ENCODE measurements around the gene ZBTB24. TPM values are rescaled to one million over a fixed set of nuclear protein-coding genes. Genes with fewer than 3 reads are reported as not detected.
A peak's percentile ranks its signal among the peaks of the same experiment; 100 is the strongest.
"Not testable (repeated sequence)": the region's sequence is repeated elsewhere in the genome, so short reads cannot be mapped to it uniquely, and the experiment has no call there.

The ZBTB24 gene
- total and polyA plus RNA-seq, 3 donors from 2014 or later = 8.1 to 13.3 (median 12.4) TPM

DNA sequence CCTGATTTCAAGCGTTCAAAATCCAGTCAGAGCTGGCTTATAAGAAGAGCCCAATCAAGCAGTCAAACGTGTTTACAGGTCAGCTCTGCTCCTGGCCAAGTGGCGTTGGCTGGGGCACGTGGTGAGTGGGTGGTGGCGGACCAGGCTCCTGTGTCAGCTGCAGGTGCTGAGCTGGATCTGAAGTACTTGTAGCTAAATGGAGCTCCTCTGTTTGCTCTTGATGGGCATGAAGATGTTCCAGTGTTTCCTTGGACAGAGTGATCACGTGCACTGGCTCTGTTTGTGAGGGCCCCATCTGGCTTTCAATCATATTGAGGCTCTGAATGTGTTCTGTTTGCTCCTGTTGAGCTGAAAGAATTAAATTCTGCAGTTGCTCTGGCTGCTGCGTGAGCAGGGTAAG is 17.2 kb downstream of the ZBTB24 start:
- intact Hi-C loops (cut with DNase I; ENCODE audit: low total_unique reads) = no loop called here
- Histone ChIP-seq H3K27ac (no peak overlapping the region), H3K4me1 (no peaks in the 10 kb centered on the region), H3K27me3 (no peaks in the 10 kb centered on the region), H3K9me3 (no peaks in the 10 kb centered on the region), H3K36me3 (ENCODE audit: low read depth, missing control alignments) (no peaks in the 10 kb centered on the region), H3K4me3 (no peak overlapping the region)
- WGBS, 2 donors = 81 to 92% methylated on average over 4 to 7 of the region's 7 CpGs
- DNase-seq = no peak
- TF ChIP-seq, protein P1, sequence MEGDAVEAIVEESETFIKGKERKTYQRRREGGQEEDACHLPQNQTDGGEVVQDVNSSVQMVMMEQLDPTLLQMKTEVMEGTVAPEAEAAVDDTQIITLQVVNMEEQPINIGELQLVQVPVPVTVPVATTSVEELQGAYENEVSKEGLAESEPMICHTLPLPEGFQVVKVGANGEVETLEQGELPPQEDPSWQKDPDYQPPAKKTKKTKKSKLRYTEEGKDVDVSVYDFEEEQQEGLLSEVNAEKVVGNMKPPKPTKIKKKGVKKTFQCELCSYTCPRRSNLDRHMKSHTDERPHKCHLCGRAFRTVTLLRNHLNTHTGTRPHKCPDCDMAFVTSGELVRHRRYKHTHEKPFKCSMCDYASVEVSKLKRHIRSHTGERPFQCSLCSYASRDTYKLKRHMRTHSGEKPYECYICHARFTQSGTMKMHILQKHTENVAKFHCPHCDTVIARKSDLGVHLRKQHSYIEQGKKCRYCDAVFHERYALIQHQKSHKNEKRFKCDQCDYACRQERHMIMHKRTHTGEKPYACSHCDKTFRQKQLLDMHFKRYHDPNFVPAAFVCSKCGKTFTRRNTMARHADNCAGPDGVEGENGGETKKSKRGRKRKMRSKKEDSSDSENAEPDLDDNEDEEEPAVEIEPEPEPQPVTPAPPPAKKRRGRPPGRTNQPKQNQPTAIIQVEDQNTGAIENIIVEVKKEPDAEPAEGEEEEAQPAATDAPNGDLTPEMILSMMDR (IDR thresholded peaks at IDR 0.05) = no peak
- no peak for TF ChIP-seq POLR2A (IDR thresholded peaks at IDR 0.05)

DNA sequence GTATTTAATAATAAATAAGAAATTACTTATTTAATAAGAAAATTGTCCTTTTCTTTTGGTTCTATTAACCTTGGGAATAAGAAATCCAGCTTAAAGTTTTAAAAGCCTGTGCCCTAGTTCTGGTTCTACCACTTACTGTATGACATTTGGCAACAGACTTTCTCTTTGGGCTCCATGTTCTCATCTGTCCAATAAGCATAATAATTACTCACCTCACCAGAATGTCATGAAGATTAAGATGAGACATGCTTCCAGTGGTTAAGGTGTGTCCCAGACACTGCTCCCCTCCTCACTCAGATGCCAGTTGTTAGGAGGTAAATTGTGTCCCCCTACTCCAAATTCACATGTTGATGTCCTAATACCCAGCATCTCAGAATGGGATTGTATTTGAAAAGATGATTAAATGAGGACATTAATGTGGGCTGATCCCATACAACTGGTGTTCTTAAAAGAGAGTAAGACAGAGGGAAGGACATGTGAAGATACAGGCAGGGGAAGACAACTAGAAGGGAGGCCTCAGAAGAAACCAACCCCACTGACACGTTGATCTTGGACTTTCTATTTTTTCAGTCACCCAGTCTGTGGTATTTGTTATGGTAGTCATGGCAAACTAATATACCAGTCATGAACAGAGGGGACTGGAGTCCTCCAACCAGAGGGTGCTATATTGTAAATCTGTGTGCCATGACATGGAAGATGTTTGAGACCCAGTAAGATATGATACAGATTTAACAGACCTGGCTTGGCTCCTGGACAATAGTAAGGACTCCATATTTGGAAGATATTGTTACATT is 21.1 kb downstream of the ZBTB24 start:
- DNase-seq = no peak
- Histone ChIP-seq H3K4me3 (no peak overlapping the region), H3K36me3 (ENCODE audit: low read depth, missing control alignments) (no peaks in the 10 kb centered on the region), H3K9me3 (no peaks in the 10 kb centered on the region), H3K4me1 (peaks cover 8% of the 10 kb centered on the region), H3K27me3 (no peaks in the 10 kb centered on the region), H3K27ac (no peak overlapping the region)
- intact Hi-C loops (cut with DNase I; ENCODE audit: low total_unique reads) = no loop called here
- WGBS, 2 donors = 84 to 94% methylated on average over 1 of the region's 1 CpG
- TF ChIP-seq, protein P1 (IDR thresholded peaks at IDR 0.05) = no peak
- TF ChIP-seq POLR2A (IDR thresholded peaks at IDR 0.05) = no peak

DNA sequence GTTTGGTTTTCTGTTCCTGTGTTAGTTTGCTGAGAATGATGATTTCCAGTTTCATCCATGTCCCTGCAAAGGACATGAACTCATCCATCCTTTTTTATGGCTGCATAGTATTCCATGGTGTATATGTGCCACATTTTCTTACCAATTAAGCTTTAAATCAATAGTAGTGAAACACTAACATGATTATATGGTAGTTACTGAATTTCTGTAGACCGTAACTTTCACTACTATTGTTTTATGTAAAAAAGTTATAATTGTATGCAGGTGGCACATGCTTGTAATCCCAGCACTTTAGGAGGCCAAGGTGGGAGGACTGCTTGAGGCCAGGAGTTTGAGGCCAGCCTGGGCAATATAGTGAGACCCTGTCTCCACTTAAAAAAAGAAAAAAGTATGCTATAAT is 21.8 kb downstream of the ZBTB24 start:
- H3K4me1 ChIP-seq; H3K4me3 ChIP-seq; H3K27me3 ChIP-seq; H3K36me3 ChIP-seq (ENCODE audit: low read depth, missing control alignments); intact Hi-C loops (cut with DNase I; ENCODE audit: low total_unique reads); DNase-seq; H3K9me3 ChIP-seq: not testable (repeated sequence)
- peak overlapping the region in 1 of 2 donors; percentile 51 for H3K27ac ChIP-seq
- WGBS, 2 donors = 97 to 100% methylated on average over 1 of the region's 1 CpG

- DNase-seq = no peak
- no peak for TF ChIP-seq POLR2A (IDR thresholded peaks at IDR 0.05)
- TF ChIP-seq, protein P1 (IDR thresholded peaks at IDR 0.05) = no peak
- intact Hi-C loops (cut with DNase I; ENCODE audit: low total_unique reads) = no loop called here
- WGBS, 2 donors = 68 to 70% methylated on average over 3 of the region's 3 CpGs
- Histone ChIP-seq H3K4me3 (no peak overlapping the region), H3K27ac (peak overlapping the region in 1 of 2 donors; percentile 51), H3K27me3 (no peaks in the 10 kb centered on the region), H3K36me3 (ENCODE audit: low read depth, missing control alignments) (no peaks in the 10 kb centered on the region), H3K9me3 (no peaks in the 10 kb centered on the region), H3K4me1 (peaks cover 8% of the 10 kb centered on the region)
Observed at GRCh38 chr6:109460161-109460829, 22.7 kb downstream of the ZBTB24 start.

- Histone ChIP-seq H3K9me3 (no peaks in the 10 kb centered on the region), H3K4me1 (peaks cover 15% of the 10 kb centered on the region), H3K27me3 (no peaks in the 10 kb centered on the region), H3K36me3 (ENCODE audit: low read depth, missing control alignments) (no peaks in the 10 kb centered on the region), H3K27ac (no peak overlapping the region), H3K4me3 (no peak overlapping the region)
- 83 to 85% methylated on average over 5 of the region's 5 CpGs for WGBS, 2 donors
- intact Hi-C loops (cut with DNase I; ENCODE audit: low total_unique reads) = no loop called here
- no peak for TF ChIP-seq POLR2A (IDR thresholded peaks at IDR 0.05)
- TF ChIP-seq, protein P1 (IDR thresholded peaks at IDR 0.05) = no peak
- DNase-seq = no peak
Observed at GRCh38 chr6:109458774-109459531, 24.1 kb downstream of the ZBTB24 start.

Data from testis (tissue), 3 donors.